NCI-H2196 treated with DMSO at 0.1 percent for 48 hours (cell line): ENCODE measurements around the gene CDADC1.

Experiments
- DNase-seq: peaks from one replicate; lab custom pipeline; 2025; ENCODE audit not compliant: unreplicated experiment; lab: John Stamatoyannopoulos, UW

The CDADC1 gene

GRCh38 chr13:49247643-49248621 is at the start of gene CDADC1:
TSS of gene CDADC1 (plus strand) at chr13:49247925. CDS start at chr13:49248038, 113 bp downstream.
- DNase-seq = peak; percentile 68

GRCh38 chr13:49206641-49207040 is 41.1 kb upstream of the CDADC1 start:
- no peak for DNase-seq

- DNase-seq = no peak
These were observed 39.1 kb upstream of the CDADC1 start for GRCh38 chr13:49208619-49209018.

GRCh38 chr13:49210114-49210513 is 37.6 kb upstream of the CDADC1 start:
- no peak for DNase-seq

GRCh38 chr13:49210669-49211068 is 37.1 kb upstream of the CDADC1 start:
- DNase-seq = no peak

GRCh38 chr13:49213539-49213938 is 34.2 kb upstream of the CDADC1 start:
- no peak for DNase-seq

- DNase-seq = no peak
These were observed 33.5 kb upstream of the CDADC1 start for GRCh38 chr13:49213997-49214916.

- no peak for DNase-seq
These were observed 32.8 kb upstream of the CDADC1 start for GRCh38 chr13:49214917-49215376.

GRCh38 chr13:49216334-49216733 is 31.4 kb upstream of the CDADC1 start:
- no peak for DNase-seq

GRCh38 chr13:49217962-49218492 is 29.7 kb upstream of the CDADC1 start:
- no peak for DNase-seq

- DNase-seq = no peak
These were observed 29.2 kb upstream of the CDADC1 start for GRCh38 chr13:49218493-49219051.

- DNase-seq = no peak
These were observed 28.1 kb upstream of the CDADC1 start for GRCh38 chr13:49219647-49220035.

GRCh38 chr13:49220036-49220855 is 27.5 kb upstream of the CDADC1 start, which contains the start of gene MLNR:
TSS of gene MLNR (plus strand) at chr13:49220338. CDS start at chr13:49220338, 0 bp downstream.
- no peak for DNase-seq

- DNase-seq = no peak
These were observed 26.7 kb upstream of the CDADC1 start for GRCh38 chr13:49220856-49221589.

GRCh38 chr13:49221590-49221965 is 26.1 kb upstream of the CDADC1 start:
- DNase-seq = no peak

- no peak for DNase-seq
These were observed 22.3 kb upstream of the CDADC1 start for GRCh38 chr13:49225223-49226042.

- DNase-seq = no peak
These were observed 21.1 kb upstream of the CDADC1 start for GRCh38 chr13:49226613-49227012.

GRCh38 chr13:49234741-49235140 is 13.0 kb upstream of the CDADC1 start:
- no peak for DNase-seq
